Right atrium auricular region (tissue), 2 donors: ENCODE results near the gene PDAP1. TPM values are rescaled to one million over a fixed set of nuclear protein-coding genes. Genes with fewer than 3 reads are reported as not detected.

Experiments used
- DNase-seq: peaks from one replicate; pipeline ENCODE4 v3.0.0-alpha.2; 2019; ENCODE audit warnings: low spot score
- H3K27ac ChIP-seq, 2 donors: fragments of 200-600 bp; sonication (generic); 1 replicate in 1 of 2; 2 replicates in 1 of 2; pipeline ENCODE4 v1.5.1; 2016 to 2019
- H3K27me3 ChIP-seq, 2 donors: fragments of 200-600 bp; sonication (generic); one replicate each; pipeline versions ENCODE4 v1.5.1 to v1.6.0; 2017 to 2019
- H3K36me3 ChIP-seq: fragments of 200-600 bp; sonication (generic); one replicate; pipeline ENCODE4 v1.5.1; 2016
- H3K4me1 ChIP-seq, 2 donors: fragments of 200-600 bp; sonication (generic); one replicate each; pipeline versions ENCODE4 v1.5.1 to v1.6.0; 2017 to 2019
- H3K4me3 ChIP-seq, 2 donors: fragments of 200-600 bp; sonication (generic); 1 replicate in 1 of 2; 2 replicates in 1 of 2; pipeline ENCODE4 v1.5.1; 2017 to 2019; ENCODE audit warnings: mild to moderate bottlenecking in 1 of 2, moderate library complexity in 1 of 2
- H3K9me3 ChIP-seq, 2 donors: fragments of 200-600 bp; sonication (generic); one replicate each; pipeline ENCODE4 v1.5.1; 2019
- total RNA-seq, 2 donors: library from RNA; depleted of rRNA; stranded (reverse); fragments of >200 nt; gene quantifications; one replicate each; pipeline ENCODE4 v1.1.0, GENCODE V29; 2016
- TF ChIP-seq, protein P1 (sequence below), 2 donors: fragments of 200-600 bp; sonication (generic); IDR thresholded peaks; one replicate each; pipeline ENCODE4 v1.5.1; 2019; ENCODE audit warnings: antibody characterized with exemption in 2 of 2

The PDAP1 gene
- total RNA-seq, 2 donors from 2014 or later, result 70.9 to 93.3 TPM

DNA sequence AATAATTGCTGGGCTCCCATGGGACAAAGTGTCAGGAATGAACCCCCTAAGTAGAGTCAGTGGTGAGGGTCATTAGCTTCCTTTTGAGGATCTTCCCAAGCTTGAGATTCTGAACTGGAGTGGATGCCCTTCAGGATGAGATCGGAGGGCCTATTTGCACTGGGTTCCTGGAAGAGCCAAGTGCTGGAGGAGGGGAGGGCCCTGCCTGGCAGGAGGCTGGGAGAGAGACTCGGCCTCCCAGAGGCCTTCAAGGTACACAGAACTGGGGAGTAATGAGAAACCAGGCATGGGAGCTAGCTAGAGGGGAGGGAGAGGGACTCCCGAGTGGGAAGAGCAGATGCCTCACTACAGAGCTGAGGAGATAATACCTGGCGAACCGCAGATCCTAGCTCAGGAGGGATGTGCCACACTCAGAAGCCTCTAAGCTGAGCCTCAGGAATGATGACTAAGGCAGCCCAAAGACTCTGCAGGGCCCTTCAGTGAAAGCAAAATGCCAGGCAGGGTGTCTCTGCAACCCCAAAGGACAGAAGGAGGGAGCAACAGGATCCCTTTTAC lies 9.4 kb downstream of the PDAP1 start:
- H3K4me1 ChIP-seq, result peaks cover 0 to under 1% of the 10 kb centered on the region in 2 donors
- no peaks in the 10 kb centered on the region for H3K9me3 ChIP-seq
- H3K4me3 ChIP-seq, result no peak overlapping the region
- H3K36me3 ChIP-seq, result peaks cover 87% of the 10 kb centered on the region
- TF ChIP-seq, protein P1, sequence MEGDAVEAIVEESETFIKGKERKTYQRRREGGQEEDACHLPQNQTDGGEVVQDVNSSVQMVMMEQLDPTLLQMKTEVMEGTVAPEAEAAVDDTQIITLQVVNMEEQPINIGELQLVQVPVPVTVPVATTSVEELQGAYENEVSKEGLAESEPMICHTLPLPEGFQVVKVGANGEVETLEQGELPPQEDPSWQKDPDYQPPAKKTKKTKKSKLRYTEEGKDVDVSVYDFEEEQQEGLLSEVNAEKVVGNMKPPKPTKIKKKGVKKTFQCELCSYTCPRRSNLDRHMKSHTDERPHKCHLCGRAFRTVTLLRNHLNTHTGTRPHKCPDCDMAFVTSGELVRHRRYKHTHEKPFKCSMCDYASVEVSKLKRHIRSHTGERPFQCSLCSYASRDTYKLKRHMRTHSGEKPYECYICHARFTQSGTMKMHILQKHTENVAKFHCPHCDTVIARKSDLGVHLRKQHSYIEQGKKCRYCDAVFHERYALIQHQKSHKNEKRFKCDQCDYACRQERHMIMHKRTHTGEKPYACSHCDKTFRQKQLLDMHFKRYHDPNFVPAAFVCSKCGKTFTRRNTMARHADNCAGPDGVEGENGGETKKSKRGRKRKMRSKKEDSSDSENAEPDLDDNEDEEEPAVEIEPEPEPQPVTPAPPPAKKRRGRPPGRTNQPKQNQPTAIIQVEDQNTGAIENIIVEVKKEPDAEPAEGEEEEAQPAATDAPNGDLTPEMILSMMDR (IDR thresholded peaks at IDR 0.05), result no peak
- DNase-seq, result no peak
- H3K27ac ChIP-seq, result no peak overlapping the region
- no peaks in the 10 kb centered on the region for H3K27me3 ChIP-seq

DNA sequence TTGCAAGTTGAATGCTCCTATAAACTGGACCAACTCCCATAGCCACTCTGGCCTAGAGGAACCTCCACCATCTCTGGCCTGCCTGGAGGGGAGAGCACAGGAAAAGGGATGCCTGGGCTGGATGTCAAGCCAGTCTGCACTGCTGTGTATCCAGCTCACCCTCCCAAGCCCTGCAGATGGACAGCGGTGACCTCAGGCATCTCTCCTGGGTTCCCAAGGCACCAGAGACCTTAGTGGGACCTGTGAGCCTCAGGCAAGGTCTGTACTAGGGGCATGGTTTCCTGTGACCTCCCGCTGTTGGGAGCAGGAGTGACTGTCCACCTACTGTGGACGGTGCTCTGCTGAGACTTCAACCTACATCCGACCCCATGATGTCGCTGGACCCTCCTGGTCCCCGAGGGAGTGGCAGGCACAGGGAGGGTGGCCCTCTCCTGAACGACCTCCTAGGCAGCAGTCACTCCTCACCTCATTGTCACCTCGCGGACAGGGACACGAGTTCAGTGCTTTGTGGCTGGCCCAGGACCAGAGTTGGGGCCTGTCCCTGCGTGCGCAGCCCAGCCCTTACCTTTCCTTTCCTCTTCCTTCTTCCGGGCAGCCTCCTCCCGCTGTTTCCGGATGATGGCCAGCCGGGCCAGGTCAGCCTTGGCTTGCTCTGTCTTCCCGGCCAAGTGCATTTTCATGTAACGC lies 11.0 kb downstream of the PDAP1 start:
- H3K4me1 ChIP-seq, result peaks cover 0 to 13% of the 10 kb centered on the region in 2 donors
- TF ChIP-seq, protein P1 (IDR thresholded peaks at IDR 0.05), result no peak
- no peak overlapping the region for H3K4me3 ChIP-seq
- H3K27ac ChIP-seq, result no peak overlapping the region
- no peaks in the 10 kb centered on the region for H3K9me3 ChIP-seq
- H3K36me3 ChIP-seq, result peaks cover 78% of the 10 kb centered on the region
- no peak for DNase-seq
- H3K27me3 ChIP-seq, result no peaks in the 10 kb centered on the region

DNA sequence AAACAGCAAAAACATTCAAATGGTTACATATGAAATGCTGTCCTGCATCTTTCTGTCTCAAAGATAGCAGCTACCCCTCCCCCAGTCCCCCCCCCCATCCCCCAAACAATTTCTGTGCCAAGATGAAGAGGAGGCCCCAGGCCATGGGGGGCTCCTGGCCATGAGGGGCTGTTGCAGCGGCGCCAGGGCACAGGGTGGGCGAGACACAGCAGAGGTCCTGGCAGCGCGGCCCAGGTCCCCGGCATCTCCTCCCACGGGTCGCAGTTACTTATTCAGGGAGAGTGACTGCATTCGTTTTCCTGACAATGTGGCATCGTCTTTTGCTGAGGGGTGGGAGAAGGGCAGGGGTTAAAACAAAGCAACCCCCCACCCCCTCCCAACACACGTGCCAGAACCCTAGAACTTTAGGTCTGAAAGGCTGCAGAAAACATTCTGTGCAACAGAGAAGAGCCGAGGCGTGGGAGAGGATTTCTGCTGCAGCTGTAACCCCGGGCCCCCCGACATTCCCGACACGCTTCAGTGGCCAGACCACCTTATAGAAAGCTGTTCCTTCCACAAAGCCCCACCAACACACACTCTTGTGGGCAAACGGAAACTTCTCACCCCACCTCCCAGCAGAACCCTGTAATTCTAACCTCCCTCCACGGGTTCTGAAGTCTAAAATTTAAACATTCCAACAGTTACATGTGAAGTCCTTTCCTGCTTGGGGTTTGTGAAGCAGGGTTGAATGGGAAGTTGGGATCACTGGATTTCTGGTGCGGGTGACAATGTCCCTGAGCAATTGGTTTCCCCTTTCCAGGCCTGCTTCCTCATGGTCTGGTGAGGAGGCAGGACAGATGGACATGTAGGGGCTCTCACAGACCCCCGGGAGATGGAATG lies 11.7 kb downstream of the PDAP1 start:
- TF ChIP-seq, protein P1 (IDR thresholded peaks at IDR 0.05), result no peak
- H3K27ac ChIP-seq, result no peak overlapping the region
- H3K4me1 ChIP-seq, result peaks cover 0 to 20% of the 10 kb centered on the region in 2 donors
- no peaks in the 10 kb centered on the region for H3K9me3 ChIP-seq
- no peaks in the 10 kb centered on the region for H3K27me3 ChIP-seq
- H3K36me3 ChIP-seq, result peaks cover 72% of the 10 kb centered on the region
- H3K4me3 ChIP-seq, result no peak overlapping the region
- no peak for DNase-seq

DNA sequence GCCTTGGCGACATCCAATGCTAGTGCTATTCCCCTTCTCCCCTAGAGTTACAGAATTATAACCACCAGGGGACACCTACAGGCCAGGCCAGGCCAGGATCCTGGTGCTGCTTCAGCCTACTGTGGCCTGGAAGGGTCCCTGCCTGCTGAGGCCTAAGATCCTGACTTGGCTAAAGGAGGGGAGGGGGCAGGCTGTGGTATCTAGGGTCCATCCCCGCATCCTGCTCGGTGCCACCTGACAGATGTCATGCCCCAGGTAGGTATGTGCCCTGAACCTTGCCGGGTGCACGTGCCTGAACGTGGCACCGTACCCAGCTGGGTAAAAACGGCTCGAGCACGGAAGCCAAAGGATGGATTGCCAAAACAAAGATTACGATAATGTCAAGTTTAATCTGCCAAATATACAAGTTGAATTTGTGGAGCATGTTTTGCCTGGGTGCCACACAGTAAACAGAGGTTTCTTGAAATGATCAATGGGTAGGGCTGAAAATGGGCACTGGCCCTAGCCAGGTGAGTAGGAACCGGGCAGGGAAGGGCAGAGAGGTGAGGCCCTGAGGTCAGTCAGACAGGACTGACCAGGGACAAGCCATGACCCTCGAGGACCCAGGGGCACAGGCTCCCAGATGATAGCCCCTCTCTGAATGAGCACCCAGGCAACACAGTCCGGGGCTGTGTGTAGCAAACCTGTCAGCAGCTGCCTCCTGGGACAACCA lies 12.6 kb downstream of the PDAP1 start:
- no peak overlapping the region for H3K27ac ChIP-seq
- DNase-seq, result no peak
- no peaks in the 10 kb centered on the region for H3K27me3 ChIP-seq
- TF ChIP-seq, protein P1 (IDR thresholded peaks at IDR 0.05), result no peak
- H3K4me1 ChIP-seq, result peaks cover 0 to 20% of the 10 kb centered on the region in 2 donors
- H3K9me3 ChIP-seq, result no peaks in the 10 kb centered on the region
- peaks cover 63% of the 10 kb centered on the region for H3K36me3 ChIP-seq
- H3K4me3 ChIP-seq, result no peak overlapping the region

DNA sequence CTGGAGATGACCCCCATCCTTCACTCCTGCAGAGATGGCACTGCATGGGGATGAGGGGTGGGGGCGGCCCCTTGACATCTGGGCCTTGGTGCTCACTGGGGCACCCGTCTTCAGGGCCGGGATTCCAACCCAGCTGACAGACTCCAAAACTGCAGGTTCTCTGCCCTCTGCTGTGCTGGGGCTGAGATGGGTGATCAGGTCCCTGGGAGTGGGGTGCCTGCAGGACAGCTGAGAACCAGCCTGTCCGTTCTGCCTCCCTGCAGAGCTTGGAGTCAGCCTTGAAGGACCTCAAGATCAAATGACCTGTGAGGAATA lies 14.3 kb downstream of the PDAP1 start:
- TF ChIP-seq, protein P1 (IDR thresholded peaks at IDR 0.05), result no peak
- peaks cover 0 to 20% of the 10 kb centered on the region in 2 donors for H3K4me1 ChIP-seq
- no peaks in the 10 kb centered on the region for H3K9me3 ChIP-seq
- peak overlapping the region in 1 of 2 donors; percentile 70 for H3K27ac ChIP-seq
- no peak overlapping the region for H3K4me3 ChIP-seq
- no peak for DNase-seq
- peaks cover 58% of the 10 kb centered on the region for H3K36me3 ChIP-seq
- no peaks in the 10 kb centered on the region for H3K27me3 ChIP-seq
